Measurements from ENCODE around the gene MAGEA8.
"Not testable (repeated sequence)": the region's sequence is repeated elsewhere in the genome, so short reads cannot be mapped to it uniquely, and the experiment has no call there.

Gene MAGEA8

GRCh38 chrX:149908308-149908707 lies 27.3 kb downstream of the MAGEA8 start:
- no peak for DNase-seq

GRCh38 chrX:149908727-149909126 lies 27.7 kb downstream of the MAGEA8 start:
- DNase-seq: no peak

- DNase-seq: no peak
Observed at GRCh38 chrX:149909324-149910177, 28.6 kb downstream of the MAGEA8 start.

- no peak for DNase-seq
Observed at GRCh38 chrX:149910178-149910695, 29.3 kb downstream of the MAGEA8 start.

- no peak for DNase-seq
Observed at GRCh38 chrX:149916745-149917392, 35.9 kb downstream of the MAGEA8 start.

- DNase-seq: not testable (repeated sequence)
Observed at GRCh38 chrX:149923836-149924235, 42.9 kb downstream of the MAGEA8 start.

GRCh38 chrX:149924434-149924833 lies 43.5 kb downstream of the MAGEA8 start:
- not testable (repeated sequence) for DNase-seq

GRCh38 chrX:149927245-149927963 lies 46.4 kb downstream of the MAGEA8 start:
- DNase-seq: not testable (repeated sequence)

GRCh38 chrX:149927964-149928258 lies 46.9 kb downstream of the MAGEA8 start:
- not testable (repeated sequence) for DNase-seq

GRCh38 chrX:149928635-149929034 lies 47.7 kb downstream of the MAGEA8 start:
- DNase-seq: not testable (repeated sequence)

GRCh38 chrX:149929400-149929799 lies 48.4 kb downstream of the MAGEA8 start, which contains the start of gene HSFX4:
TSS of gene HSFX4 (plus strand) at chrX:149929573. CDS start at chrX:149929645, 72 bp downstream.
- not testable (repeated sequence) for DNase-seq

GRCh38 chrX:149931355-149931754 lies 50.4 kb downstream of the MAGEA8 start:
- DNase-seq: not testable (repeated sequence)

GRCh38 chrX:149932150-149932549 lies 51.2 kb downstream of the MAGEA8 start:
- not testable (repeated sequence) for DNase-seq

GRCh38 chrX:149932970-149933369 lies 52.0 kb downstream of the MAGEA8 start:
- not testable (repeated sequence) for DNase-seq

GRCh38 chrX:149933547-149933946 lies 52.6 kb downstream of the MAGEA8 start:
- not testable (repeated sequence) for DNase-seq
